Urinary bladder (tissue), 4 donors: Measurements from ENCODE around the gene MAGIX. TPM values are rescaled to one million over a fixed set of nuclear protein-coding genes. Genes with fewer than 3 reads are reported as not detected.

Experiments used
- DNase-seq: peaks from one replicate; pipeline ENCODE4 v3.0.0-alpha.2; 2015; ENCODE audit errors: extremely low spot score
- H3K27ac ChIP-seq: one replicate; pipeline ENCODE4 v1.5.1; 2013; ENCODE audit warnings: low read depth, mild to moderate bottlenecking, moderate library complexity
- H3K36me3 ChIP-seq: one replicate; pipeline ENCODE4 v1.6.1; 2013; ENCODE audit warnings: mild to moderate bottlenecking, moderate library complexity; ENCODE audit not compliant: insufficient read depth
- H3K4me1 ChIP-seq: one replicate; pipeline ENCODE4 v1.6.1; 2013; ENCODE audit warnings: mild to moderate bottlenecking, moderate library complexity; ENCODE audit not compliant: insufficient read depth
- H3K4me3 ChIP-seq: one replicate; pipeline ENCODE4 v1.5.1; 2013; ENCODE audit warnings: low read depth, low read length
- WGBS: extraction: QIAGEN DNeasy Blood & Tissue Kit; methylation state at CpG from one replicate; pipeline ENCODE4 v1.1.7; 2013; 5-methylcytosine and 5-hydroxymethylcytosine counted together
- polyA plus RNA-seq: library from polyadenylated mRNA; stranded (reverse); fragments of 200-250 nt; gene quantifications from one replicate; pipeline ENCODE4 v1.2.3, GENCODE V29; 2013
- small RNA-seq: library from RNA; depleted of rRNA; stranded (forward); fragments of <200 nt; gene quantifications from one replicate; pipeline ENCODE3, GENCODE V24; 2014
- total RNA-seq: library from RNA; depleted of rRNA; stranded (reverse); fragments of >200 nt; gene quantifications from one replicate; pipeline ENCODE4 v1.2.3, GENCODE V29; 2014
- donor health status: healthy with polysubstance abuse.
- donor health status: healthy.

MAGIX gene
- total and polyA plus RNA-seq, 2 donors: 1.9 to 4.0 TPM

GRCh38 chrX:49210406-49210805 is 47.8 kb downstream of the MAGIX start:
- Histone ChIP-seq H3K27ac (no peak overlapping the region), H3K4me3 (no peak overlapping the region), H3K4me1 (no peaks in the 10 kb centered on the region), H3K36me3 (no peaks in the 10 kb centered on the region)
- WGBS: 74% methylated on average over 8 of the region's 8 CpGs
- no peak for DNase-seq

DNA sequence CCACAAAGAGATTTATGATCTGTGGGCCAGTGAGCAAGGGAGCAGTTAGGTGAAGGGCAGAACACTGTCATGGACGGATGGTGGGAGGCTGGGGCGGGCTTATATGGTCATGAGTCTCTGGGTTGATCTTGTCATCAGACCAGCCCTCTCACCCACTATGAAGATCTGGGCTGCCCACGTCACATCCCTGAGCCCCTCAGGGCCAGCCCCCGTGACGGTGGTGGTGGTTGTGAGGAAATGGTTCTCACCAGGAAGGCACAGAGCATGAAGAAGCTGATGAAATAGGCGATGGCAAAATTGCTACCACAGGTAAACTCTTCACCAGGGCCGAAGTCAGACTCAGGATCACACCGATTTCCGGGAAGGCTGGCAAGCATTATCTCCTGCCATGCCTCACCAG is 48.5 kb downstream of the MAGIX start:
- Histone ChIP-seq H3K4me1 (no peaks in the 10 kb centered on the region), H3K27ac (no peak overlapping the region), H3K36me3 (no peaks in the 10 kb centered on the region), H3K4me3 (no peak overlapping the region)
- no peak for DNase-seq
- 85% methylated on average over 9 of the region's 9 CpGs for WGBS

DNA sequence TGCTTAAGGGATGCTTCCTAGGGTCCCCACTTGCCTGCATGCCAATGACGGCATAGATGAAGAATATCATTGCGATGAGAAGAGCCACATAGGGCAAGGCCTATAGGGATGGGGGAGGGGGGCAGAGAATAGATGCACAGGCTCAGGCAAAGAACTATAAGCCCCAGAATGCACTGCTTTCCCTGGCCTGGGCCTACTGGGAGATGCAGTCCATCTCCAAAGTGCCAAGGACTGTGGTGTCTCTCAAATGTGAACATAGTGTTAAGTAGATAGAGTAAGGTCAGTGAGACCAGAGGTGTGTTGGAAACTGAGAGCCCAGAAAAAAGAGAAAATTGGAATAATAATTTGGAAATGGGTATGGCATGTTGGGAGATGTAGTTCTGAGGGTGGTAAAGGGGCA is 49.7 kb downstream of the MAGIX start:
- Histone ChIP-seq H3K4me1 (no peaks in the 10 kb centered on the region), H3K4me3 (no peak overlapping the region), H3K27ac (no peak overlapping the region), H3K36me3 (no peaks in the 10 kb centered on the region)
- no peak for DNase-seq
- WGBS: 90% methylated on average over 2 of the region's 2 CpGs

DNA sequence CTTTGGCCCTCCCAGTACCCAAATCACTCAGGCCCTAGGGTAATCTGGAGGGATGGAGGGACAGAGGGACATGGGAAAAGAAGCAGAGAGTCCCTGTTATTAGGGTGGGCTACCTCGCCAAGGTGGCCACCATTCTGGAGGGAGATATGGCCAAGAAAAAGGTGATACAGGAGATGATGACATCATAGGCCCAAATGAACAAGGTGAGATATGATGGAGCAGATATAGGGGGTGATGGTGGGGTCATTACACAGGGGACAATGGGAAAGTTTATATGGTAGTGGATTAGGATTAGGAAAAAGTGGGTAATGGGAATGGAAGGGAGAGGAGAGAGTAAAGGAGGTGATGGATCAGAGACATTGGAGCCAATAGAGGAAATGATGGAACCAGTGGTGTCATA is 50.3 kb downstream of the MAGIX start:
- no peaks in the 10 kb centered on the region for H3K36me3 ChIP-seq
- WGBS: 79% methylated on average over 1 of the region's 1 CpG
- DNase-seq: no peak

GRCh38 chrX:49214416-49214815 is 51.9 kb downstream of the MAGIX start:
- H3K27ac ChIP-seq: no peak overlapping the region
- no peak overlapping the region for H3K4me3 ChIP-seq
- H3K36me3 ChIP-seq: no peaks in the 10 kb centered on the region
- no peak for DNase-seq
- WGBS: 77% methylated on average over 2 of the region's 2 CpGs
- H3K4me1 ChIP-seq: no peaks in the 10 kb centered on the region

More for the DNA sequence above, 50.3 kb downstream of the MAGIX start:
- Histone ChIP-seq H3K4me1 (no peaks in the 10 kb centered on the region), H3K4me3 (no peak overlapping the region), H3K27ac (no peak overlapping the region)

GRCh38 chrX:49214996-49215526 is 52.5 kb downstream of the MAGIX start:
- Histone ChIP-seq H3K27ac (no peak overlapping the region), H3K4me3 (no peak overlapping the region), H3K36me3 (no peaks in the 10 kb centered on the region), H3K4me1 (no peaks in the 10 kb centered on the region)
- no peak for DNase-seq
- 82% methylated on average over 14 of the region's 14 CpGs for WGBS

Small RNA genes lying within 50 kb of the gene (small RNA-seq; reads per million reads assigned to genes)
- gene RN7SL262P: not detected

Other genes with a start within 250 kb of the MAGIX start
- 4.0 TPM for gene PIM2, start 243.7 kb upstream of the MAGIX start, total RNA-seq
- gene PIM2, start 243.7 kb upstream of the MAGIX start, polyA plus RNA-seq: 8.4 TPM
- 21.3 TPM for gene OTUD5, start 205.2 kb upstream of the MAGIX start, total RNA-seq
- gene OTUD5, start 205.2 kb upstream of the MAGIX start, polyA plus RNA-seq: 48.9 TPM
- 2.4 TPM for gene KCND1, start 190.9 kb upstream of the MAGIX start, total RNA-seq
- gene KCND1, start 190.9 kb upstream of the MAGIX start, polyA plus RNA-seq: 3.3 TPM
- 16.1 TPM for gene GRIPAP1, start 160.5 kb upstream of the MAGIX start, total RNA-seq
- gene GRIPAP1, start 160.5 kb upstream of the MAGIX start, polyA plus RNA-seq: 27.9 TPM
- gene TFE3, start 119.4 kb upstream of the MAGIX start, total RNA-seq: 11.7 TPM
- gene TFE3, start 119.4 kb upstream of the MAGIX start, polyA plus RNA-seq: 63.5 TPM
- 2.7 TPM for gene CCDC120, start 103.8 kb upstream of the MAGIX start, total RNA-seq
- 4.5 TPM for gene CCDC120, start 103.8 kb upstream of the MAGIX start, polyA plus RNA-seq
- gene PRAF2, start 88.8 kb upstream of the MAGIX start, total RNA-seq: 4.3 TPM
- gene PRAF2, start 88.8 kb upstream of the MAGIX start, polyA plus RNA-seq: 44.0 TPM
- gene WDR45, start 82.9 kb upstream of the MAGIX start, total RNA-seq: 36.3 TPM
- gene WDR45, start 82.9 kb upstream of the MAGIX start, polyA plus RNA-seq: 77.5 TPM
- 15.1 TPM for gene GPKOW, start 39.0 kb upstream of the MAGIX start, total RNA-seq
- gene GPKOW, start 39.0 kb upstream of the MAGIX start, polyA plus RNA-seq: 27.2 TPM
- gene PLP2, start 9.1 kb downstream of the MAGIX start, total RNA-seq: 18.2 TPM
- 299 TPM for gene PLP2, start 9.1 kb downstream of the MAGIX start, polyA plus RNA-seq
- 4.7 TPM for gene PRICKLE3, start 23.6 kb downstream of the MAGIX start, total RNA-seq
- gene PRICKLE3, start 23.6 kb downstream of the MAGIX start, polyA plus RNA-seq: 15.2 TPM
- gene SYP, start 37.4 kb downstream of the MAGIX start, total RNA-seq: 4.7 TPM
- gene SYP, start 37.4 kb downstream of the MAGIX start, polyA plus RNA-seq: 8.3 TPM
- 0.05 TPM for gene CACNA1F, start 70.6 kb downstream of the MAGIX start, total RNA-seq
- gene CACNA1F, start 70.6 kb downstream of the MAGIX start, polyA plus RNA-seq: 0.10 TPM
- 6.6 TPM for gene CCDC22, start 72.7 kb downstream of the MAGIX start, total RNA-seq
- gene CCDC22, start 72.7 kb downstream of the MAGIX start, polyA plus RNA-seq: 18.0 TPM
- gene FOXP3, start 102.0 kb downstream of the MAGIX start, total RNA-seq: not detected
- gene FOXP3, start 102.0 kb downstream of the MAGIX start, polyA plus RNA-seq: 0.20 TPM
- 4.8 TPM for gene PPP1R3F, start 107.0 kb downstream of the MAGIX start, total RNA-seq
- 9.8 TPM for gene PPP1R3F, start 107.0 kb downstream of the MAGIX start, polyA plus RNA-seq
- not detected for gene GAGE10, start 140.9 kb downstream of the MAGIX start, total RNA-seq
- not detected for gene GAGE10, start 140.9 kb downstream of the MAGIX start, polyA plus RNA-seq
- not detected for gene GAGE12J, start 159.3 kb downstream of the MAGIX start, total RNA-seq
- gene GAGE12J, start 159.3 kb downstream of the MAGIX start, polyA plus RNA-seq: not detected
- gene GAGE13, start 168.8 kb downstream of the MAGIX start, total RNA-seq: not detected
- not detected for gene GAGE13, start 168.8 kb downstream of the MAGIX start, polyA plus RNA-seq